Thyroid gland (tissue), 4 donors: ENCODE results near the gene SLC11A1. TPM values are rescaled to one million over a fixed set of nuclear protein-coding genes. Genes with fewer than 3 reads are reported as not detected.

ENCODE experiments used
- DNase-seq, 2 donors: peaks; one replicate each; pipeline ENCODE4 v3.0.0-alpha.2; 2019
- H3K27ac ChIP-seq, 3 donors: fragments of 200-600 bp; sonication (generic); 1 replicate in 2 of 3; 2 replicates in 1 of 3; pipeline ENCODE4 v1.5.1; 2016 to 2019; ENCODE audit warnings: mild to moderate bottlenecking in 1 of 3, moderate library complexity in 1 of 3
- H3K27me3 ChIP-seq: fragments of 200-600 bp; sonication (generic); one replicate; pipeline ENCODE4 v1.5.1; 2019
- H3K36me3 ChIP-seq, 2 donors: fragments of 200-600 bp; sonication (generic); one replicate each; pipeline ENCODE4 v1.5.1; 2016 to 2019
- H3K4me1 ChIP-seq, 2 donors: fragments of 200-600 bp; sonication (generic); one replicate each; pipeline ENCODE4 v1.5.1; 2017 to 2019
- H3K4me3 ChIP-seq, 3 donors: fragments of 200-600 bp; sonication (generic); replicated peaks in 1 of 3; 1 replicate in 2 of 3; 2 replicates in 1 of 3; pipeline ENCODE4 v1.5.1; 2016; ENCODE audit warnings: mild to moderate bottlenecking in 1 of 3
- H3K9me3 ChIP-seq: fragments of 200-600 bp; sonication (generic); one replicate; pipeline ENCODE4 v1.5.1; 2017
- POLR2A ChIP-seq, 2 donors: fragments of 450-650 bp; IDR thresholded peaks; one replicate each; pipeline ENCODE4 v1.6.1; 2017; ENCODE audit warnings: antibody characterized with exemption in 2 of 2, mild to moderate bottlenecking in 2 of 2, moderate library complexity in 1 of 2
- WGBS, 2 donors: methylation state at CpG; one replicate each; pipeline ENCODE4 v1.1.5; 2017; 5-methylcytosine and 5-hydroxymethylcytosine counted together
- intact Hi-C: fragments of 100-400 bp; cut with DNase I; formaldehyde crosslinking; loops from one replicate; pipeline ENCODE4 v1.15.1; 2023
- total RNA-seq, 4 donors: library from RNA; depleted of rRNA; stranded (reverse); fragments of >200 nt; gene quantifications; one replicate each; pipeline ENCODE4 v1.2.3, GENCODE V29; 2016
- TF ChIP-seq, protein P1 (sequence below), 6 experiments: fragments of 200-600 bp in 3 of 6; fragments of 450-650 bp in 3 of 6; sonication (generic) in 3 of 6; IDR thresholded peaks; one replicate each; pipeline ENCODE4 v1.5.1; 2016 to 2019; ENCODE audit warnings: antibody characterized with exemption in 6 of 6, mild to moderate bottlenecking in 2 of 6, inconsistent platforms in 1 of 6, moderate library complexity in 1 of 6

The SLC11A1 gene
- total RNA-seq, 4 donors from 2014 or later, result 1.7 to 14.5 (median 10.1) TPM

- TF ChIP-seq, protein P1, sequence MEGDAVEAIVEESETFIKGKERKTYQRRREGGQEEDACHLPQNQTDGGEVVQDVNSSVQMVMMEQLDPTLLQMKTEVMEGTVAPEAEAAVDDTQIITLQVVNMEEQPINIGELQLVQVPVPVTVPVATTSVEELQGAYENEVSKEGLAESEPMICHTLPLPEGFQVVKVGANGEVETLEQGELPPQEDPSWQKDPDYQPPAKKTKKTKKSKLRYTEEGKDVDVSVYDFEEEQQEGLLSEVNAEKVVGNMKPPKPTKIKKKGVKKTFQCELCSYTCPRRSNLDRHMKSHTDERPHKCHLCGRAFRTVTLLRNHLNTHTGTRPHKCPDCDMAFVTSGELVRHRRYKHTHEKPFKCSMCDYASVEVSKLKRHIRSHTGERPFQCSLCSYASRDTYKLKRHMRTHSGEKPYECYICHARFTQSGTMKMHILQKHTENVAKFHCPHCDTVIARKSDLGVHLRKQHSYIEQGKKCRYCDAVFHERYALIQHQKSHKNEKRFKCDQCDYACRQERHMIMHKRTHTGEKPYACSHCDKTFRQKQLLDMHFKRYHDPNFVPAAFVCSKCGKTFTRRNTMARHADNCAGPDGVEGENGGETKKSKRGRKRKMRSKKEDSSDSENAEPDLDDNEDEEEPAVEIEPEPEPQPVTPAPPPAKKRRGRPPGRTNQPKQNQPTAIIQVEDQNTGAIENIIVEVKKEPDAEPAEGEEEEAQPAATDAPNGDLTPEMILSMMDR (IDR thresholded peaks at IDR 0.05), result no peak
- no peak for TF ChIP-seq POLR2A (IDR thresholded peaks at IDR 0.05)
- no peak for DNase-seq
- intact Hi-C loops, result no loop called here
- WGBS, 2 donors, result 70 to 73% methylated on average over 23 of the region's 23 CpGs
- peak overlapping the region in 1 of 3 donors; percentile 52 for H3K27ac ChIP-seq
- H3K4me1 ChIP-seq, result peaks cover 6 to 26% of the 10 kb centered on the region in 2 donors
- H3K4me3 ChIP-seq, result no peak overlapping the region
- no peaks in the 10 kb centered on the region for H3K27me3 ChIP-seq
- H3K36me3 ChIP-seq, result no peaks in the 10 kb centered on the region
- H3K9me3 ChIP-seq, result no peaks in the 10 kb centered on the region
Measured at GRCh38 chr2:218386505-218387368, 4.7 kb downstream of the SLC11A1 start.

- TF ChIP-seq, protein P1 (IDR thresholded peaks at IDR 0.05), result no peak
- TF ChIP-seq POLR2A (IDR thresholded peaks at IDR 0.05), result no peak
- Histone ChIP-seq H3K4me3 (peak overlapping the region in 2 of 3 donors; percentile 2 to 9), H3K4me1 (peaks cover 0 to 18% of the 10 kb centered on the region in 2 donors), H3K27me3 (no peaks in the 10 kb centered on the region), H3K27ac (peak overlapping the region; percentile 52 to 64 (median 63)), H3K9me3 (no peaks in the 10 kb centered on the region), H3K36me3 (no peaks in the 10 kb centered on the region)
- intact Hi-C loops, result no loop called here
- peak; percentile 66 to 72 for DNase-seq
- WGBS, 2 donors, result 16 to 32% methylated on average over 27 to 29 of the region's 38 CpGs
Measured at GRCh38 chr2:218387369-218388194, 5.5 kb downstream of the SLC11A1 start.

DNA sequence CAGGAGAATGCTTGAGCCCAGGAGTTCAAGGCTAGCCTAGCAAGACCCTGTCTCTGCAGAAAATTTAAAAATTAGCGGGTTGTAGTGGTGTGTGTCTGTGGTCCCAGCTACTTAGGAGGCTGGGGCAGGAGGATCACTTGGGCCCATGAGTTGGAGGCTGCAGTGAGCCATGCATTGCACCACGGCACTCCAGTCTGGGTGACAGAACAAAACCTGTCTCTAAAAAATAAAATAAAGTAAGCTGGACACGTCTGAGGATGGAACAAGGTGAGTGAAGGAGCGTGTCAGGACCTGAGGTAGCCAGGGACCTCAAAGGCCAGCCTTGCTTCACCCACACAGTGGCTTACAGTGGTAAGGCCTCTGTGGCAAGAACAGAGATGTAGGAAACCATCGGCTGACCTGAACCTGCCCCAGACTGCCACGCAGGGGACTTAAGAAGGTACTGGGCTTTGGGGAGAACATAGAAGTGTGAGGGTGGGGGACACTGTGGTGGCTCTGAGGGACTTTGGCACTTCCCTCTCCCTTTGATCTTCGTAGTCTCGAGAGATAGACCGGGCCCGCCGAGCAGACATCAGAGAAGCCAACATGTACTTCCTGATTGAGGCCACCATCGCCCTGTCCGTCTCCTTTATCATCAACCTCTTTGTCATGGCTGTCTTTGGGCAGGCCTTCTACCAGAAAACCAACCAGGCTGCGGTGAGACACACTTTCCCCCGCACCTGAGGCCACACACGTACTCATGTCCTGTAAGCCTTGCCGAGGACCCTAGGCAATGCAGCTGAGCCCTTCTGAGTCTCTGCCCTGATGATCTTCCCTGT, 7.5 kb downstream of the SLC11A1 start:
- no peak for DNase-seq
- H3K9me3 ChIP-seq, result no peaks in the 10 kb centered on the region
- peaks cover 0 to 15% of the 10 kb centered on the region in 2 donors for H3K4me1 ChIP-seq
- TF ChIP-seq, protein P1 (IDR thresholded peaks at IDR 0.05), result no peak
- no peak for TF ChIP-seq POLR2A (IDR thresholded peaks at IDR 0.05)
- no peaks in the 10 kb centered on the region for H3K27me3 ChIP-seq
- H3K27ac ChIP-seq, result no peak overlapping the region
- intact Hi-C loops, result loop anchor here (5.0 kb wide), 2 partner anchors 87 to 112 kb away; no protein-coding TSS in a partner anchor
- H3K36me3 ChIP-seq, result no peaks in the 10 kb centered on the region
- 89 to 96% methylated on average over 17 of the region's 17 CpGs for WGBS, 2 donors
- no peak overlapping the region for H3K4me3 ChIP-seq

DNA sequence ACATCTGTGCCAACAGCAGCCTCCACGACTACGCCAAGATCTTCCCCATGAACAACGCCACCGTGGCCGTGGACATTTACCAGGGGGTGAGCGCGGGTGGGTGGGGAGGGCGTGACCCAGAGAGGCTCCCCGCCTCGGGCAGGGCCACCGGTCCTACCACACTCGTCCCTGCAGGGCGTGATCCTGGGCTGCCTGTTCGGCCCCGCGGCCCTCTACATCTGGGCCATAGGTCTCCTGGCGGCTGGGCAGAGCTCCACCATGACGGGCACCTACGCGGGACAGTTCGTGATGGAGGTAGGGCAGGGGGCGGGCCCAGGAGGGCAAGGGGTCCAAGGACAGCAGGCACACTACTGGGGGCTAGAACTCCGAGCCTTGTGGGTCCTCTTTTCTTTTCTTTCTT, 9.1 kb downstream of the SLC11A1 start:
- Histone ChIP-seq H3K27ac (no peak overlapping the region), H3K36me3 (no peaks in the 10 kb centered on the region), H3K4me3 (no peak overlapping the region), H3K27me3 (no peaks in the 10 kb centered on the region), H3K9me3 (no peaks in the 10 kb centered on the region), H3K4me1 (peaks cover 0 to 22% of the 10 kb centered on the region in 2 donors)
- 89 to 96% methylated on average over 21 to 23 of the region's 23 CpGs for WGBS, 2 donors
- TF ChIP-seq POLR2A (IDR thresholded peaks at IDR 0.05), result no peak
- TF ChIP-seq, protein P1 (IDR thresholded peaks at IDR 0.05), result no peak
- DNase-seq, result no peak
- intact Hi-C loops, result loop anchor here (5.0 kb wide), 2 partner anchors 89 to 114 kb away; no protein-coding TSS in a partner anchor
